GM18502 (cell line): ENCODE results near the gene WDR93.
A peak's percentile ranks its signal among the peaks of the same experiment; 100 is the strongest.

Experiments
- ATAC-seq: cut with Tn5 transposase; IDR thresholded peaks from one replicate; pipeline ENCODE4 v1.9.1; 2021; ENCODE audit warnings: mild to moderate bottlenecking; ENCODE audit not compliant: unreplicated experiment, poor library complexity

WDR93 gene

GRCh38 chr15:89660556-89660955 is 30.1 kb upstream of the WDR93 start:
- ATAC-seq: no peak

GRCh38 chr15:89662893-89663626 is 27.6 kb upstream of the WDR93 start:
- ATAC-seq: no peak

GRCh38 chr15:89664441-89665350 is 25.9 kb upstream of the WDR93 start:
- ATAC-seq: no peak

GRCh38 chr15:89665449-89666181 is 25.0 kb upstream of the WDR93 start:
- ATAC-seq: no peak

- no peak for ATAC-seq
These were observed 24.3 kb upstream of the WDR93 start for GRCh38 chr15:89666184-89666857.

GRCh38 chr15:89666858-89667705 is 23.5 kb upstream of the WDR93 start:
- ATAC-seq: no peak

GRCh38 chr15:89667706-89667960 is 23.0 kb upstream of the WDR93 start:
- ATAC-seq: no peak

- no peak for ATAC-seq
These were observed 22.4 kb upstream of the WDR93 start for GRCh38 chr15:89668171-89668570.

GRCh38 chr15:89669309-89669865 is 21.2 kb upstream of the WDR93 start:
- ATAC-seq: no peak

GRCh38 chr15:89669941-89670340 is 20.7 kb upstream of the WDR93 start:
- no peak for ATAC-seq

- no peak for ATAC-seq
These were observed 19.5 kb upstream of the WDR93 start for GRCh38 chr15:89670971-89671560.

- ATAC-seq: no peak
These were observed 18.9 kb upstream of the WDR93 start for GRCh38 chr15:89671687-89672086.

- ATAC-seq: no peak
These were observed 18.1 kb upstream of the WDR93 start for GRCh38 chr15:89672221-89673164.

- ATAC-seq: peak; percentile 56
These were observed 17.5 kb upstream of the WDR93 start for GRCh38 chr15:89673165-89673512.

GRCh38 chr15:89674526-89674925 is 16.1 kb upstream of the WDR93 start:
- ATAC-seq: no peak

GRCh38 chr15:89675606-89676005 is 15.0 kb upstream of the WDR93 start:
- no peak for ATAC-seq

GRCh38 chr15:89677381-89677780 is 13.2 kb upstream of the WDR93 start:
- no peak for ATAC-seq

- no peak for ATAC-seq
These were observed 11.4 kb upstream of the WDR93 start, which contains the start of gene PLIN1 for GRCh38 chr15:89679212-89679611. Gene PLIN1 (minus strand): TSS chr15:89679367. CDS start chr15:89677489, 1,878 bp downstream.
